Activated CD4-positive, CD25-positive, alpha-beta regulatory T cell treated with anti-CD3 and anti-CD28 coated beads, Interleukin-2, amount 50 U/mL, for 72 hours (primary cell): ENCODE data around the gene SERPINB4.
"Not testable (repeated sequence)": the region's sequence is repeated elsewhere in the genome, so short reads cannot be mapped to it uniquely, and the experiment has no call there.

Source experiments
- DNase-seq: peaks from one replicate; pipeline ENCODE4 v3.0.0; 2021

The SERPINB4 gene

GRCh38 chr18:63644142-63644541 lies at the start of gene SERPINB4:
Gene SERPINB4, minus strand, starts transcription at chr18:63644256. Its CDS starts 679 bp downstream, at chr18:63643577.
- not testable (repeated sequence) for DNase-seq

GRCh38 chr18:63689064-63689463 lies 45.0 kb upstream of the SERPINB4 start:
- DNase-seq = no peak

- DNase-seq = no peak
These were observed 42.8 kb upstream of the SERPINB4 start for GRCh38 chr18:63686871-63687270.

GRCh38 chr18:63684718-63685117 lies 40.7 kb upstream of the SERPINB4 start:
- DNase-seq = no peak

GRCh38 chr18:63683890-63684289 lies 39.8 kb upstream of the SERPINB4 start:
- no peak for DNase-seq

- DNase-seq = no peak
These were observed 39.1 kb upstream of the SERPINB4 start for GRCh38 chr18:63683152-63683551.

GRCh38 chr18:63681449-63682340 lies 37.6 kb upstream of the SERPINB4 start:
- no peak for DNase-seq

GRCh38 chr18:63679820-63680606 lies 36.0 kb upstream of the SERPINB4 start:
- no peak for DNase-seq

GRCh38 chr18:63677500-63678225 lies 33.6 kb upstream of the SERPINB4 start:
- no peak for DNase-seq

- DNase-seq = no peak
These were observed 32.7 kb upstream of the SERPINB4 start for GRCh38 chr18:63676526-63677323.

GRCh38 chr18:63664571-63664970 lies 20.5 kb upstream of the SERPINB4 start:
- no peak for DNase-seq

GRCh38 chr18:63661750-63662149 lies 17.7 kb upstream of the SERPINB4 start, which contains the start of gene SERPINB3:
Gene SERPINB3, minus strand, starts transcription at chr18:63661893. Its CDS starts 677 bp downstream, at chr18:63661216.
- not testable (repeated sequence) for DNase-seq

- DNase-seq = not testable (repeated sequence)
These were observed 14.9 kb upstream of the SERPINB4 start for GRCh38 chr18:63658920-63659319.

- DNase-seq = not testable (repeated sequence)
These were observed 6.2 kb upstream of the SERPINB4 start for GRCh38 chr18:63650271-63650670.

- no peak for DNase-seq
These were observed 4.2 kb upstream of the SERPINB4 start for GRCh38 chr18:63648241-63648640.

- DNase-seq = no peak
These were observed 2.9 kb upstream of the SERPINB4 start for GRCh38 chr18:63646936-63647335.

GRCh38 chr18:63644694-63645093 lies 638 bp upstream of the SERPINB4 start:
- DNase-seq = not testable (repeated sequence)

- DNase-seq = not testable (repeated sequence)
These were observed 1.2 kb downstream of the SERPINB4 start for GRCh38 chr18:63642668-63643356.

- DNase-seq = not testable (repeated sequence)
These were observed 2.8 kb downstream of the SERPINB4 start for GRCh38 chr18:63641157-63641680.

GRCh38 chr18:63637703-63638102 lies 6.4 kb downstream of the SERPINB4 start:
- DNase-seq = no peak

GRCh38 chr18:63627819-63628218 lies 16.2 kb downstream of the SERPINB4 start:
- no peak for DNase-seq
